HEK293 (cell line): ENCODE data around the gene AFF3.

ENCODE experiments used
- CTCF ChIA-PET: fragments of 350-600 bp; formaldehyde crosslinking; extraction: SDS; loops from one replicate; lab custom pipeline; 2021; ENCODE audit warnings: antibody characterized with exemption; lab: Yijun Ruan, JAX
- POLR2A ChIA-PET: fragments of 300-600 bp; formaldehyde crosslinking; extraction: SDS; loops from one replicate; lab custom pipeline; 2020; ENCODE audit warnings: antibody characterized with exemption, inconsistent platforms; lab: Yijun Ruan, JAX
- H3K27ac ChIP-seq: fragments of 200-500 bp; sonication (Bioruptor generic); 2 replicates; pipeline ENCODE4 v1.5.1; 2014; ENCODE audit warnings: low read depth, low read length, control low read depth, inconsistent platforms; ENCODE audit errors: extremely low read depth
- H3K36me3 ChIP-seq, 2 experiments: fragments of 200-500 bp in 1 of 2; sonication (Bioruptor generic) in 1 of 2; 1 replicate in 1 of 2; 2 replicates in 1 of 2; pipeline ENCODE4 v1.5.1; 2014 to 2017; ENCODE audit warnings: inconsistent platforms in 2 of 2, low read length in 2 of 2; ENCODE audit not compliant: control insufficient read depth in 2 of 2, insufficient read depth in 1 of 2
- H3K4me1 ChIP-seq: fragments of 200-500 bp; sonication (Bioruptor generic); 2 replicates; pipeline ENCODE4 v1.5.1; 2014; ENCODE audit warnings: mild to moderate bottlenecking, low read length, inconsistent platforms; ENCODE audit not compliant: control insufficient read depth, insufficient read depth
- H3K4me3 ChIP-seq: 2 replicates; pipeline ENCODE4 v1.5.1; 2011; ENCODE audit warnings: low read depth, mild to moderate bottlenecking, control low read depth, low read length, moderate library complexity
- H3K9me3 ChIP-seq: fragments of 200-500 bp; sonication (Bioruptor generic); 2 replicates; pipeline ENCODE4 v1.5.1; 2014; ENCODE audit warnings: low read depth, low read length, inconsistent platforms; ENCODE audit not compliant: control insufficient read depth, insufficient read depth
- BCL11B ChIP-seq: fragments of 450-650 bp; formaldehyde crosslinking; IDR thresholded peaks from 2 replicates; pipeline ENCODE4 v1.5.1; 2016; ENCODE audit warnings: low read depth, missing biosample characterization, missing genetic modification characterization
- CTCF ChIP-seq: fragments of 450-650 bp; formaldehyde crosslinking; IDR thresholded peaks from 2 replicates; pipeline ENCODE4 v1.5.1; 2016; ENCODE audit warnings: missing biosample characterization, missing genetic modification characterization
- REPIN1 ChIP-seq: fragments of 450-650 bp; formaldehyde crosslinking; IDR thresholded peaks from 2 replicates; pipeline ENCODE4 v1.5.1; 2017; ENCODE audit warnings: missing biosample characterization, missing genetic modification characterization, low read depth
- SCRT1 ChIP-seq: fragments of 450-650 bp; formaldehyde crosslinking; IDR thresholded peaks from 2 replicates; pipeline ENCODE4 v1.5.1; 2016; ENCODE audit warnings: missing biosample characterization, missing genetic modification characterization, borderline replicate concordance
- SETDB1 ChIP-seq: IDR thresholded peaks from one replicate; pipeline ENCODE4 v1.6.1; 2017; ENCODE audit warnings: mild to moderate bottlenecking, low read length, moderate library complexity, mixed read lengths; ENCODE audit not compliant: insufficient read length
- ZBTB21 ChIP-seq: fragments of 450-650 bp; formaldehyde crosslinking; IDR thresholded peaks from 2 replicates; pipeline ENCODE4 v1.5.1; 2017; ENCODE audit warnings: missing biosample characterization, missing genetic modification characterization
- ZBTB48 ChIP-seq: fragments of 450-650 bp; formaldehyde crosslinking; IDR thresholded peaks from 2 replicates; pipeline ENCODE4 v1.5.1; 2016; ENCODE audit warnings: missing biosample characterization, missing genetic modification characterization
- ZEB2 ChIP-seq: fragments of 450-650 bp; formaldehyde crosslinking; IDR thresholded peaks from 2 replicates; pipeline ENCODE4 v1.5.1; 2016; ENCODE audit warnings: missing biosample characterization, missing genetic modification characterization
- ZNF133 ChIP-seq: fragments of 450-650 bp; formaldehyde crosslinking; IDR thresholded peaks from 2 replicates; pipeline ENCODE4 v1.5.1; 2016; ENCODE audit warnings: missing biosample characterization, missing genetic modification characterization
- ZNF148 ChIP-seq: fragments of 450-650 bp; formaldehyde crosslinking; IDR thresholded peaks from 2 replicates; pipeline ENCODE4 v1.5.0; 2017; ENCODE audit warnings: missing biosample characterization, missing genetic modification characterization, borderline replicate concordance
- ZNF211 ChIP-seq: fragments of 450-650 bp; formaldehyde crosslinking; IDR thresholded peaks from 2 replicates; pipeline ENCODE4 v1.5.1; 2016; ENCODE audit warnings: low read depth, missing biosample characterization, missing genetic modification characterization
- ZNF280D ChIP-seq: fragments of 450-650 bp; formaldehyde crosslinking; IDR thresholded peaks from 2 replicates; pipeline ENCODE4 v1.5.1; 2016; ENCODE audit warnings: missing biosample characterization, missing genetic modification characterization
- ZNF549 ChIP-seq: fragments of 450-650 bp; IDR thresholded peaks from 2 replicates; pipeline ENCODE4 v1.5.1; 2018; ENCODE audit warnings: missing biosample characterization, missing genetic modification characterization, mild to moderate bottlenecking, inconsistent platforms, moderate library complexity
- ZNF560 ChIP-seq: fragments of 450-650 bp; formaldehyde crosslinking; IDR thresholded peaks from 2 replicates; pipeline ENCODE4 v1.5.1; 2017; ENCODE audit warnings: missing biosample characterization, missing genetic modification characterization, borderline replicate concordance
- ZNF585B ChIP-seq: fragments of 450-650 bp; formaldehyde crosslinking; IDR thresholded peaks from 2 replicates; pipeline ENCODE4 v1.5.1; 2016; ENCODE audit warnings: missing biosample characterization, missing genetic modification characterization
- ZSCAN23 ChIP-seq: fragments of 450-650 bp; formaldehyde crosslinking; IDR thresholded peaks from 2 replicates; pipeline ENCODE4 v1.5.1; 2016; ENCODE audit warnings: missing biosample characterization, missing genetic modification characterization

AFF3 gene

GRCh38 chr2:99611786-99612185, 530.6 kb downstream of the AFF3 start:
- H3K9me3 ChIP-seq: no peaks in the 10 kb centered on the region
- H3K27ac ChIP-seq: no peak overlapping the region
- H3K36me3 ChIP-seq: no peaks in the 10 kb centered on the region
- TF ChIP-seq BCL11B (tag by site-specific recombination) (no peak), ZNF148 (tag by site-specific recombination) (no peak), ZSCAN23 (tag by site-specific recombination) (no peak), ZNF211 (no peak), ZEB2 (tag by site-specific recombination) (no peak), ZBTB48 (tag by site-specific recombination) (no peak)
- H3K4me3 ChIP-seq: no peak overlapping the region
- ChIA-PET CTCF (no interaction called here), POLR2A (no interaction called here)
- no peaks in the 10 kb centered on the region for H3K4me1 ChIP-seq

GRCh38 chr2:99611034-99611433, 531.4 kb downstream of the AFF3 start:
- Histone ChIP-seq H3K4me1 (no peaks in the 10 kb centered on the region), H3K36me3 (no peaks in the 10 kb centered on the region), H3K4me3 (no peak overlapping the region), H3K27ac (no peak overlapping the region), H3K9me3 (no peaks in the 10 kb centered on the region)
- TF ChIP-seq ZNF148 (tag by site-specific recombination): no peak
- TF ChIP-seq SETDB1: no peak
- no peak for TF ChIP-seq REPIN1 (tag by site-specific recombination)
- no peak for TF ChIP-seq ZBTB21 (tag by site-specific recombination)
- no peak for TF ChIP-seq ZNF549 (tag by site-specific recombination)
- TF ChIP-seq CTCF: no peak
- no peak for TF ChIP-seq ZNF280D (tag by site-specific recombination)
- no peak for TF ChIP-seq ZNF560 (tag by site-specific recombination)
- TF ChIP-seq SCRT1 (tag by site-specific recombination): no peak
- no peak for TF ChIP-seq ZNF133 (tag by site-specific recombination)
- TF ChIP-seq ZNF585B (tag by site-specific recombination): no peak
- POLR2A ChIA-PET: no interaction called here
- CTCF ChIA-PET: no interaction called here
